B cell (primary cell): ENCODE data around the gene NOC4L. TPM values are rescaled to one million over a fixed set of nuclear protein-coding genes. Genes with fewer than 3 reads are reported as not detected.

Source experiments
- ATAC-seq: fragments of 200-7000 bp; cut with Tn5 transposase; one replicate; pipeline ENCODE4 v1.10.0; 2021; ENCODE audit warnings: low read depth, mild to moderate bottlenecking, moderate number of reproducible peaks, moderate library complexity
- CTCF ChIA-PET: fragments of 350-600 bp; sonication (Branson Sonifier 250); formaldehyde crosslinking; loops from one replicate; lab custom pipeline; 2021; ENCODE audit warnings: antibody characterized with exemption, inconsistent platforms; lab: Charles Lee
- POLR2A ChIA-PET: fragments of 350-600 bp; sonication (Branson Sonifier 250); formaldehyde crosslinking; loops from one replicate; lab custom pipeline; 2021; ENCODE audit warnings: antibody characterized with exemption; lab: Charles Lee
- DNase-seq: peaks from one replicate; pipeline ENCODE4 v3.0.0; 2013
- H2AFZ ChIP-seq: 2 replicates; pipeline ENCODE4 v1.6.1; 2012; ENCODE audit warnings: mild to moderate bottlenecking, low read depth, low read length; ENCODE audit not compliant: insufficient read depth, poor library complexity, severe bottlenecking
- H3K27ac ChIP-seq, 2 donors: 1 replicate in 1 of 2; 2 replicates in 1 of 2; pipeline ENCODE4 v1.5.1; 2012 to 2013; ENCODE audit warnings: low read length in 2 of 2, mild to moderate bottlenecking in 2 of 2, moderate library complexity in 1 of 2
- H3K27me3 ChIP-seq, 4 experiments: fragments of 200-600 bp in 1 of 4; sonication (generic) in 1 of 4; replicated peaks in 1 of 4; 1 replicate in 2 of 4; 2 replicates in 2 of 4; pipeline versions ENCODE4 v1.6.1 to v1.7.0; 2013 to 2016; ENCODE audit warnings: low read length in 3 of 4, mild to moderate bottlenecking in 2 of 4, mixed read lengths in 1 of 4, moderate library complexity in 1 of 4; ENCODE audit not compliant: insufficient read depth in 4 of 4, control insufficient read depth in 3 of 4; ENCODE audit errors: control extremely low read depth in 1 of 4
- H3K36me3 ChIP-seq, 2 experiments: replicated peaks in 1 of 2; 1 replicate in 1 of 2; 2 replicates in 1 of 2; pipeline versions ENCODE4 v1.6.1 to v1.7.1; 2013; ENCODE audit warnings: low read length in 1 of 2; ENCODE audit not compliant: insufficient read depth in 2 of 2, control insufficient read depth in 1 of 2; ENCODE audit errors: control extremely low read depth in 1 of 2, extremely low read depth in 1 of 2
- H3K4me1 ChIP-seq, 2 donors: fragments of 200-600 bp in 1 of 2; sonication (generic) in 1 of 2; 1 replicate in 1 of 2; 2 replicates in 1 of 2; pipeline versions ENCODE4 v1.5.1 to v1.6.1; 2013 to 2017; ENCODE audit warnings: low read length in 2 of 2; ENCODE audit not compliant: control insufficient read depth in 2 of 2, insufficient read depth in 2 of 2
- H3K4me2 ChIP-seq: replicated peaks from 2 replicates; pipeline ENCODE3; 2012; ENCODE audit warnings: mild to moderate bottlenecking, low read depth, low read length; ENCODE audit not compliant: poor library complexity, severe bottlenecking
- H3K4me3 ChIP-seq, 5 experiments: fragments of 200-600 bp in 1 of 5; sonication (generic) in 1 of 5; 1 replicate in 3 of 5; 2 replicates in 2 of 5; pipeline versions ENCODE4 v1.5.1 to v1.7.0; 2011 to 2016; ENCODE audit warnings: low read length in 4 of 5, mild to moderate bottlenecking in 4 of 5, low read depth in 2 of 5, control low read depth in 1 of 5, moderate library complexity in 1 of 5; ENCODE audit not compliant: insufficient read depth in 1 of 5; ENCODE audit errors: control extremely low read depth in 1 of 5, extremely low read depth in 1 of 5
- H3K79me2 ChIP-seq: fragments of 200-600 bp; sonication (generic); one replicate; pipeline ENCODE4 v1.6.0; 2016; ENCODE audit warnings: low read length; ENCODE audit not compliant: control insufficient read depth, insufficient read depth
- H3K9ac ChIP-seq: fragments of 200-600 bp; sonication (generic); 2 replicates; pipeline ENCODE4 v1.6.1; 2017; ENCODE audit warnings: mild to moderate bottlenecking, low read length, moderate library complexity
- H3K9me3 ChIP-seq, 3 donors: one replicate each; pipeline versions ENCODE4 v1.6.1 to v1.7.1; 2013; ENCODE audit warnings: low read length in 2 of 3; ENCODE audit not compliant: control insufficient read depth in 2 of 3, insufficient read depth in 1 of 3; ENCODE audit errors: control extremely low read depth in 1 of 3
- H4K20me1 ChIP-seq: 2 replicates; pipeline ENCODE4 v1.6.0; 2012; ENCODE audit warnings: mild to moderate bottlenecking, low read length; ENCODE audit not compliant: insufficient read depth, control insufficient read depth, poor library complexity, severe bottlenecking
- H3K27ac Mint-ChIP-seq: one replicate; pipeline ENCODE4 v1.8.0; 2021; ENCODE audit warnings: mixed read lengths
- H3K27me3 Mint-ChIP-seq: one replicate; pipeline ENCODE4 v1.8.0; 2021; ENCODE audit warnings: mixed read lengths
- H3K4me1 Mint-ChIP-seq: one replicate; pipeline ENCODE4 v1.8.0; 2021; ENCODE audit warnings: mixed read lengths
- H3K4me3 Mint-ChIP-seq: one replicate; pipeline ENCODE4 v1.8.0; 2021; ENCODE audit warnings: mixed read lengths
- H3K9me3 Mint-ChIP-seq: one replicate; pipeline ENCODE4 v1.8.0; 2022; ENCODE audit warnings: mixed read lengths; ENCODE audit not compliant: insufficient read depth
- EZH2 ChIP-seq: IDR thresholded peaks from 2 replicates; pipeline ENCODE4 v1.6.1; 2012; ENCODE audit warnings: borderline replicate concordance, low read depth, mild to moderate bottlenecking, moderate library complexity, low read length; ENCODE audit not compliant: insufficient read depth, poor library complexity, severe bottlenecking
- WGBS: methylation state at CpG from one replicate; pipeline ENCODE4 v1.1.5; 2013; ENCODE audit warnings: missing lambda C conversion rate; ENCODE audit not compliant: insufficient coverage; 5-methylcytosine and 5-hydroxymethylcytosine counted together
- intact Hi-C: fragments of 100-400 bp; cut with micrococcal nuclease; formaldehyde crosslinking; loops from one replicate; pipeline ENCODE4 v1.10.0; 2022
- polyA plus RNA-seq: library from polyadenylated mRNA; depleted of rRNA; stranded (reverse); fragments of >200 nt; gene quantifications from 2 replicates; pipeline ENCODE4 v1.2.3, GENCODE V29; 2012
- total RNA-seq, 2 donors: library from RNA; stranded (reverse); fragments of 120-200 nt in 1 of 2; gene quantifications; 1 replicate in 1 of 2; 2 replicates in 1 of 2; pipeline versions ENCODE4 v1.2.3 to v1.2.4, GENCODE V29; 2013 to 2022
- TF ChIP-seq, protein P1 (sequence below): fragments of 200-600 bp; IDR thresholded peaks from one replicate; pipeline ENCODE4 v1.8.0; 2022; ENCODE audit warnings: antibody characterized with exemption, mild to moderate bottlenecking

NOC4L gene
- total and polyA plus RNA-seq, 2 donors (not counting 1 experiment from before 2014, with no cell fraction given), result 13.1 to 21.9 TPM

DNA sequence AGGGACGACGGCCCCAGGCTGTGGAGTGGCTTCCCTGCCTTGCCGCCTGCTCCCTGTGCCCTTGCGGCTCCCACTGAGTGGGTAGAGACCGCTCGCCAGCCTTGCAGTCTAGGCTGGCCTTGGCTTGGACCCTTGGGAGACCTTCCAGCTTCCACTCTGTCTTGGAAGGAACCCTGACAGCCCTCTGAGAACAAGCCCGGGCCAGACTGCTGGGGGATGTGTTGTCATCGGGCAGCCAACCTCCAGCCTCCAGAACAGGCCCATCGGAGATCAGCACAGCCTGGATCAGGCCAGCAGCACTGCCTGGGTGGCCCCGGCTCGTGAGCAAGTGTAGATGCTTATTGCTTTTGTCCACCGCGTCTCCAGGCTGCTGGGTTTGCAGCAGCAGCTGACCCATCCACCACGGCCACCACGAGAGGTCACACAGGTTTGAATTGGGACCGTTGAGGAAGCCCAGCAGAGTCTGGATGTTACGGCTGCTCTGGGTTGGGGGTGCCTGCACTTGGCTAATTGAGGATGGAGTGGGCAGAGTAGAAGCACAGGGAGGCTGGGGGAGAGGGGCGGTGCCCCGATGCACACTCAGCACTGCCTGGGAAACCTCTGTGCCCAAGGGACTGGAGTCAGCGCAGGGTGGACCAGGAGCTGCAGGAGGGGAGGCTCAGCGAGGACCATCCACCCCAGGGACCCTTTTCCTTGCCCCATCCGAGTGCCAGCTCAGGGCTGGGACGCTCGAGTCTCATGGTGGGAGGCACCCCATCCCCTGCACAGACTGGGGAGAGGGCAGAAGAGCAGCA lies 55.5 kb downstream of the NOC4L start:
- peaks cover 0 to 26% (median 3%) of the 10 kb centered on the region in 4 experiments for H3K27me3 ChIP-seq
- CTCF ChIA-PET, result no interaction called here
- no peak for ATAC-seq
- H3K4me2 ChIP-seq, result no peak overlapping the region
- peaks cover 0 to 6% (median 0%) of the 10 kb centered on the region in 3 donors for H3K9me3 ChIP-seq
- H4K20me1 ChIP-seq, result no peaks in the 10 kb centered on the region
- DNase-seq, result no peak
- H3K79me2 ChIP-seq, result no peaks in the 10 kb centered on the region
- 81% methylated on average over 24 of the region's 24 CpGs for WGBS
- Mint-ChIP-seq H3K27ac (no peak overlapping the region), H3K4me3 (no peak overlapping the region), H3K27me3 (peaks cover 19% of the 10 kb centered on the region), H3K9me3 (no peaks in the 10 kb centered on the region), H3K4me1 (no peaks in the 10 kb centered on the region)
- no peak overlapping the region for H3K9ac ChIP-seq
- H3K4me3 ChIP-seq, result no peak overlapping the region
- intact Hi-C loops, result no loop called here
- no peak overlapping the region for H2AFZ ChIP-seq
- H3K27ac ChIP-seq, result no peak overlapping the region
- no peaks in the 10 kb centered on the region for H3K36me3 ChIP-seq
- H3K4me1 ChIP-seq, result peaks cover 0 to under 1% of the 10 kb centered on the region in 2 donors
- POLR2A ChIA-PET, result no interaction called here
- no peak for TF ChIP-seq EZH2
- TF ChIP-seq, protein P1, sequence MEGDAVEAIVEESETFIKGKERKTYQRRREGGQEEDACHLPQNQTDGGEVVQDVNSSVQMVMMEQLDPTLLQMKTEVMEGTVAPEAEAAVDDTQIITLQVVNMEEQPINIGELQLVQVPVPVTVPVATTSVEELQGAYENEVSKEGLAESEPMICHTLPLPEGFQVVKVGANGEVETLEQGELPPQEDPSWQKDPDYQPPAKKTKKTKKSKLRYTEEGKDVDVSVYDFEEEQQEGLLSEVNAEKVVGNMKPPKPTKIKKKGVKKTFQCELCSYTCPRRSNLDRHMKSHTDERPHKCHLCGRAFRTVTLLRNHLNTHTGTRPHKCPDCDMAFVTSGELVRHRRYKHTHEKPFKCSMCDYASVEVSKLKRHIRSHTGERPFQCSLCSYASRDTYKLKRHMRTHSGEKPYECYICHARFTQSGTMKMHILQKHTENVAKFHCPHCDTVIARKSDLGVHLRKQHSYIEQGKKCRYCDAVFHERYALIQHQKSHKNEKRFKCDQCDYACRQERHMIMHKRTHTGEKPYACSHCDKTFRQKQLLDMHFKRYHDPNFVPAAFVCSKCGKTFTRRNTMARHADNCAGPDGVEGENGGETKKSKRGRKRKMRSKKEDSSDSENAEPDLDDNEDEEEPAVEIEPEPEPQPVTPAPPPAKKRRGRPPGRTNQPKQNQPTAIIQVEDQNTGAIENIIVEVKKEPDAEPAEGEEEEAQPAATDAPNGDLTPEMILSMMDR, result no peak

- H3K9ac ChIP-seq, result no peak overlapping the region
- DNase-seq, result no peak
- no peak overlapping the region for H3K27ac ChIP-seq
- no peaks in the 10 kb centered on the region for H3K4me1 Mint-ChIP-seq
- no peak overlapping the region for H3K4me2 ChIP-seq
- no peak overlapping the region for H3K27ac Mint-ChIP-seq
- H2AFZ ChIP-seq, result no peak overlapping the region
- no peaks in the 10 kb centered on the region for H3K9me3 Mint-ChIP-seq
- H3K4me3 ChIP-seq, result no peak overlapping the region
- peaks cover 0 to 6% (median 0%) of the 10 kb centered on the region in 3 donors for H3K9me3 ChIP-seq
- 90% methylated on average over 19 of the region's 19 CpGs for WGBS
- H3K27me3 ChIP-seq, result peaks cover 0 to 36% (median 9%) of the 10 kb centered on the region in 4 experiments
- H3K4me3 Mint-ChIP-seq, result no peak overlapping the region
- H3K4me1 ChIP-seq, result peaks cover 9 to 11% of the 10 kb centered on the region in 2 donors
- no peak for ATAC-seq
- H3K36me3 ChIP-seq, result no peaks in the 10 kb centered on the region
- no peaks in the 10 kb centered on the region for H4K20me1 ChIP-seq
- ChIA-PET POLR2A (no interaction called here), CTCF (no interaction called here)
- no peaks in the 10 kb centered on the region for H3K79me2 ChIP-seq
- H3K27me3 Mint-ChIP-seq, result peaks cover 27% of the 10 kb centered on the region
- TF ChIP-seq, protein P1, result no peak
- no peak for TF ChIP-seq EZH2
- intact Hi-C loops, result no loop called here
These were observed 56.5 kb downstream of the NOC4L start for GRCh38 chr12:132200800-132201199.
